GM19099 (cell line): ENCODE measurements around the gene ZMAT2.

ENCODE experiments used
- POLR2A ChIP-seq: IDR thresholded peaks from 3 replicates; pipeline ENCODE4 v1.6.1; 2011; ENCODE audit warnings: low read depth; ENCODE audit not compliant: insufficient read length; ENCODE audit errors: extremely low read depth

The ZMAT2 gene, protein sequence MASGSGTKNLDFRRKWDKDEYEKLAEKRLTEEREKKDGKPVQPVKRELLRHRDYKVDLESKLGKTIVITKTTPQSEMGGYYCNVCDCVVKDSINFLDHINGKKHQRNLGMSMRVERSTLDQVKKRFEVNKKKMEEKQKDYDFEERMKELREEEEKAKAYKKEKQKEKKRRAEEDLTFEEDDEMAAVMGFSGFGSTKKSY

DNA sequence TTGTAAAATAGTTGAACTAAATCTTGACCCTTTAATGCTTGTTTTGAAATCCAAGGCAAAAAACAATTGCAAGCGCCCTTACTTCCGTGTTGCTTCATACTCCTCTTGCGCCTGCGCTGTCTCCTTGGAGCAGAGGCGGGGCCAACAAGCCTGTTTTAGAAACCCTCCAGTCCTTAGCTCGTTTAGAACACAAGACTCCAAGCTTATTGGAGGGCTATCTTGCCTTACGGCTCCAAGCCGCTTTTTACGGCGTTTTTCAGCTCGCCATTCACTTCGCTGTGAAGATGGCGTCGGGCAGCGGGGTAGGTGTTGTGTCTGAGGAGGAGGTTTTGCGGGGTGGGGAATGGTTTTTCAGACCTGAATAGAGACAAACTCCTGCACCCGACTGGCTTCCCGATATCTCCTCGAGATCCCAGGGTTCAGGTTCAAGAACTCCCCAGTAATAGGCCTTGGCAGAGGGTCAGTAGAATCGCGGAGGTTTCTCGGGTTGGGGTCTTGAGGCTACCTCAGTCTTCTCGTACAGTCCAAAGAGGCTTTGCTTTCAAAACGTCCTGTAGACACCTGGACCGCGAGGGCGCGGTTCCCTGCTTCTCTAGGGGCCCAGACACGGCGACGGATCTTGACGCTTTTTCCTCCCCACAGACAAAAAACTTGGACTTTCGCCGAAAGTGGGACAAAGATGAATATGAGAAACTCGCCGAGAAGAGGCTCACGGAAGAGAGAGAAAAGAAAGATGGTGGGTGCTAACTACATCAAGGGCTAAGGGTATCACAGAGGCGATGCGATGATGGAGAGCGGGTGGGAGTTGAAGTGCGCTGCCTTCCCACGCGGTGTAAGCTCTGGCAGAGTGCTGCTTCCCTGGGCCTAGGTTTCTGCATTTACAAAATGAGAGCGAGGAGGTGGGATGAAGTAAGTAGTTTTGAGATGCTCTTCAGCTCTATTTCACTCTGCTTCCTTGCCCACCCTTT lies at the start of gene ZMAT2:
Gene ZMAT2 (plus strand): TSS at position 271 of the 968 bp plus-strand sequence. CDS start 14 bp downstream, at position 285.
- peak; percentile 82 for TF ChIP-seq POLR2A

- TF ChIP-seq POLR2A = no peak
Measured at GRCh38 chr5:140658870-140659269, 41.4 kb upstream of the ZMAT2 start.

GRCh38 chr5:140664030-140664358 lies 36.3 kb upstream of the ZMAT2 start:
- TF ChIP-seq POLR2A = no peak

GRCh38 chr5:140664359-140665119 lies 35.7 kb upstream of the ZMAT2 start, which contains the start of gene WDR55:
Gene WDR55 (plus strand): TSS chr5:140664904. CDS start chr5:140664913, 9 bp downstream.
- peak; percentile 94 for TF ChIP-seq POLR2A

DNA sequence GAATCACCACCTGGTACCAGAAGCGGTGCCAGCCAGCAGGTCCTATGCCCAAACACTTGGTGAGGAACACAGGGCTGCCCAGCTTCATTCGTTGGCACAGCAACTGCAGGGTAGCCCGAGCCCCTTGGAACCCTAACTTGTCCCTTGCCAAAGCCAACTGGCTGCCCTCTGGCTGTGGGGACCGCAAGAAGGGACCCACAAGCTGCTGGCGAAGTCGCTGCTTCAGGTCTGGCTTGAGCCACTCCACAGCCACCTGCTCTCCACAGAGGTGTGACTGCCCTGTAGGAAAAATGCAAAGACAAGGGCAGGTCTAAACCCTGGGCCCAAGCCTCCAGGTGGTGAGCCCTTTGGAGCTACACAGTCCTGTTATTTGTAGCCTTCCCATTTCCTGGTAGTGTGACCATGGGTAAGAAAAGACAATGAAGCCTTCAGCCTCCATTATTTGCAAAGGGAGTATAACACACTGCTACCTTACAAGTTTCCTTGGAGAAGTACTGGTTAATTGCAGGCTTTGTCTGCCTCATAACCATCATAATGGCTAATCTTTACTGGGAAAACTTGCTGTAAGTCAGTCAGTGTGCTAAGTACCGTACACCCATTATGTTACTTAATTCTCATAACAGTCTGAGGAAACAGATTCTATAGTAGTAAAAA lies 28.6 kb upstream of the ZMAT2 start:
- TF ChIP-seq POLR2A = no peak

DNA sequence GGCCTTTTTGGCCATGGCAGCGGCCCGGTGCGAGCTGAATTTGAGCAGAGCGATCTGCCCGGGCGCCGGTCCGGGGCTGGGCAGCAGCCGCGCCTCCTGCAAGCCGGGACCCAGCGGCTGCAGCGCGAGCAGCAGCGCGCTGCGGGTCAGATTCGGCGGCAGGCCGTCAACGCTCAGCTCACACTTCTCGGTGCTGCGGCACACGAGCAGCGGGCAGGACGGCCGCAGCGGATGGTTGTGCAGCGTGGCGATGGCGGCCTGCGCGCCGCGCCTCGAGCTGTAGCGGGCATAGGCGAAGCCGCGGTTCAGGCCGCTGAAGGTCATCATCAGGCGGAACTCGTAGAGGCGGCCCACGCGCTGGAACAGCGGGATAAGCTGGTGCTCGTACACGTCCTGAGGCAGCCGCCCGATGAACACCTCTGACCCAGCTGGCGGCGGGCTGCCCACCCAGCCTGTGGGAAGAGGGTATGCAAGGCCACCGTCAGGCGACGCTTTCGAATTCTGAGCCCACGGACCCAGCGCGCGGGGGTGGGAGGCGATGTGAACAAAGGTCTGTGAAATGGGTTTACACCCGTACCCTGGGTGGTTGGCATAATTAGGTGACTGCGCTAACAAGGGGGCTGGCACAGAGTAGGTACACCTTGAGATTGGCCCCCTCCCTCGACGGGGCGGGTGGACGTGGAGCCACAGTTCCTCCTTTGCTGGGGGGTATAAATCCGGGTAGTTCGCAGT lies 27.6 kb upstream of the ZMAT2 start:
- no peak for TF ChIP-seq POLR2A

- no peak for TF ChIP-seq POLR2A
Measured at GRCh38 chr5:140673187-140673976, 26.9 kb upstream of the ZMAT2 start, which contains the start of gene DND1. Gene DND1 (minus strand): TSS chr5:140673576. CDS start chr5:140673542, 34 bp downstream.

DNA sequence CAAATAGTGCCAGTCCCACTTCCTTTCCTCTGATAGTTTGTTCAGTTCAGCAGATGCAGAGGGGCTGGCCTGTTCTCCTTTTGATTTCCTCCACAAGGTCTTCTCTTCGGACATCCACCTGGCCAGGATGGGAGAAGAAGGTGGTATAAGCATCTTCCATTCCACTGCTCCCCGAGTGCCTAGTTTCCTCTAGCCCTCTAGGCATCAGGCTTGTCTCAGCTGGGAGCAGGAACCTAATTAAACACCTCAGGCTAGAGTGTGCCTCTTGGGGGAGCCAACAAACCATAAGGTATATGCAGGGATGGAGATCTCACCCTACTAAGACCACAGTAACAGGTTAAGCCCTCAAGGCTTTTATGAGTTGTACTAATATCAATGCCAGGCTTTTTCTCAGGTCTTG lies 26.0 kb upstream of the ZMAT2 start:
- TF ChIP-seq POLR2A = no peak

DNA sequence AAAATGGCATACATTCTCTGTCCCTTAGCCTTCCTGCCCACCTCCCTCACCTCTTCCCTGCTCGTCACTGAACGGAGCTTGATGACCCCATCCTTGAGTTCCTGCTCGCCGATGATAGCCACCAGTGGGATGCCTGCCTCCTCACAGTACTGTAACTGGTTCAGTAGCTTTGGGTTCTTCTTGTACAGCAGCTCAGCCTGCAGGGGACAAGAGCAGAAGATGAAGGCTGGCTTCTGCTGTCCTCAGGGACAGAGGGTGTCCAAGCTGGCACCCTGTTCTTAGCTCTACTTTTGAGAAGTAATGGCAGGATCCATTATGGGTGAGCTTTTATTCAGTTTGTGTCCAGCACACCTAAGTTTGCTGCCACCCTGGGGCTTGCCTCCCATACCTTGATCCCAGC lies 25.6 kb upstream of the ZMAT2 start:
- no peak for TF ChIP-seq POLR2A

GRCh38 chr5:140677947-140678346 lies 22.3 kb upstream of the ZMAT2 start:
- no peak for TF ChIP-seq POLR2A

GRCh38 chr5:140678993-140679392 lies 21.3 kb upstream of the ZMAT2 start:
- TF ChIP-seq POLR2A = no peak

GRCh38 chr5:140690376-140690932 lies 9.8 kb upstream of the ZMAT2 start:
- no peak for TF ChIP-seq POLR2A
